Peyer's patch (tissue), 4 donors: ENCODE results near the gene SEC22B.

Experiments
- POLR2A ChIP-seq, 2 donors: fragments of 450-650 bp; IDR thresholded peaks; one replicate each; pipeline ENCODE4 v1.5.1; 2017; ENCODE audit warnings: antibody characterized with exemption in 2 of 2, mild to moderate bottlenecking in 2 of 2, moderate library complexity in 2 of 2
- TF ChIP-seq, protein P1 (sequence below), 6 experiments: fragments of 450-650 bp in 4 of 6; fragments of 200-600 bp in 2 of 6; sonication (generic) in 1 of 6; IDR thresholded peaks; one replicate each; pipeline ENCODE4 v1.5.1; 2017 to 2019; ENCODE audit warnings: antibody characterized with exemption in 6 of 6, mild to moderate bottlenecking in 3 of 6, moderate library complexity in 1 of 6

DNA sequence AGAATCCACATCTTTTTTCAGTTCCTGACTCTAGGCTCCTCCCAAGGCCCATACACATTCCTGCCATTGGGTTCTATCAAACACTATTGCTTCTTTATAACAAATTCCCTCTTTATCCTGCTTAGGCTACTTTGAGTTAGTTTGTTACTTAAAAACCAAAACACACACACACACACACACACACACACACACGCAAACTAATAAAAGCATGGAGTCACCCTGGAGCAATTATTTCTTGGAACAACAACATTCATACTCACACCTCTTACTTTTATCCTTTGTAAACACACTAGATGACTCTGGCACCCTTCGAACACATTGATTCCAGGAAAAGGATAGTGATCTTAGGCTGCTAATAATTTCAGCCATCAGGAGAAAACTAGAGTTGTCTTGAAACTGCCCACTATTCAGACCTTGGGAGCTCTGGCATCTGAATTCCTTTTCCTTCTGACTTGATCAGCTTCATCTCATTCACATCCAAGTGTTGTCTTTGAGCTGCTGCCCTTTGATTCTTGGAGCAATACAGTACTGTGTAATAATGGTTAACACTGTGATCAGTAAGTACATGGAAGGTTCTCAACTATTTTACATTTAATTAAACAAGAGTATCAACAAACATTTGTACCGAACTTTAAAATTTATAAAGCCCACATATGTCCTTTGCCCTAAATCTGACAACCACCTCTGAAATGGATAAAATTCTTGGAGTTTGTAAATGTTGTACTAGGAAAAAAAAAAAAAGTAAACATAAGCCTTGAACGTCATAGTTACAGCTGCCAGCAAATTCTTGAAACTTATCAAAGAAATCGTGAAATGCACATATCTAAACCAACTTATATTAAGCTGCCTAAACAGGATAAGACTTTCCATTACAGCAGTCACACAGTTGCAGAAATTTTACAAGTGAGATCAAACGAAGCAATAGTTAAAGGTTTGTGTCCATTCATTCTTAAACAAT, 2.8 kb upstream of the SEC22B start:
- TF ChIP-seq, protein P1, sequence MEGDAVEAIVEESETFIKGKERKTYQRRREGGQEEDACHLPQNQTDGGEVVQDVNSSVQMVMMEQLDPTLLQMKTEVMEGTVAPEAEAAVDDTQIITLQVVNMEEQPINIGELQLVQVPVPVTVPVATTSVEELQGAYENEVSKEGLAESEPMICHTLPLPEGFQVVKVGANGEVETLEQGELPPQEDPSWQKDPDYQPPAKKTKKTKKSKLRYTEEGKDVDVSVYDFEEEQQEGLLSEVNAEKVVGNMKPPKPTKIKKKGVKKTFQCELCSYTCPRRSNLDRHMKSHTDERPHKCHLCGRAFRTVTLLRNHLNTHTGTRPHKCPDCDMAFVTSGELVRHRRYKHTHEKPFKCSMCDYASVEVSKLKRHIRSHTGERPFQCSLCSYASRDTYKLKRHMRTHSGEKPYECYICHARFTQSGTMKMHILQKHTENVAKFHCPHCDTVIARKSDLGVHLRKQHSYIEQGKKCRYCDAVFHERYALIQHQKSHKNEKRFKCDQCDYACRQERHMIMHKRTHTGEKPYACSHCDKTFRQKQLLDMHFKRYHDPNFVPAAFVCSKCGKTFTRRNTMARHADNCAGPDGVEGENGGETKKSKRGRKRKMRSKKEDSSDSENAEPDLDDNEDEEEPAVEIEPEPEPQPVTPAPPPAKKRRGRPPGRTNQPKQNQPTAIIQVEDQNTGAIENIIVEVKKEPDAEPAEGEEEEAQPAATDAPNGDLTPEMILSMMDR (IDR thresholded peaks at IDR 0.05) = no peak
- no peak for TF ChIP-seq POLR2A (IDR thresholded peaks at IDR 0.05)
